ENCODE data around the gene MPP2.
"Not testable (repeated sequence)": the region's sequence is repeated elsewhere in the genome, so short reads cannot be mapped to it uniquely, and the experiment has no call there.

Gene MPP2

DNA sequence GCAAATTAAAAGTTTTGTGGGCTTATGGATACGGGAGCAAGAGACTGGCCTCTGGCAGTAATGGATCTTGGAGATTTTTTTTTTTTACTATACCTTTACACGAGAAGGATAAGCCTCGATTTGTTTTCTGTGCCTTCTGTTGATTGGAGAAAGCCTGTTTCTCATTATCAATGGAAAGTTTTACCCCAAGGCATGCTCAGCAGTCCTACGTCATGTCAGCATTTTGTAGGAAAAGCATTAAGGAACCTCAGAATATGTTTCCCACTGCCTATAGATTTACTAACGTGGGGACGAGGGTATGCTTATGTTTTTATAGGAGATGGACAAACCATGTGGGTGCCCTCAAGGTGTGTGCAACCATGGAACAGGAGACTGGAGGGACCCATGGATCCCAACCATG is 33.5 kb downstream of the MPP2 start:
- DNase-seq = no peak

DNA sequence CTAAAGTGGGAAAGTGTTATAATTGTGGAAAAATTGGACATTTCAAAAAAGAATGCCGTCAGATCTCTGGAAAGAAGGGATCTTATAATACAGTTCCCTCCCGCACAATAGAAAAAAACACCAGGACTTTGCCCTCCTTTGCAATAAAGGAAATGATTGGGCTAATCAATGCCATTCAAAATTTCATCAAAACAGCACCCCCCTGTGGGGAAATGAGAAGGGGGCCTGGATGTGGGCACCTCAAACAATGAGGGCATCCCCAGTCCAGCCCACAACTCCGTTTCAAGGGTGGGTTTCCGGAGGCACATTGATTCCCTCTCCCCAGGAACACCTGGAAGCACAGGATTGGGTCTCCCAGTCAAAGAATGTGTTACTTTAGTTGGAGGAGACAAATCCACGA is 34.2 kb downstream of the MPP2 start:
- no peak for DNase-seq

DNA sequence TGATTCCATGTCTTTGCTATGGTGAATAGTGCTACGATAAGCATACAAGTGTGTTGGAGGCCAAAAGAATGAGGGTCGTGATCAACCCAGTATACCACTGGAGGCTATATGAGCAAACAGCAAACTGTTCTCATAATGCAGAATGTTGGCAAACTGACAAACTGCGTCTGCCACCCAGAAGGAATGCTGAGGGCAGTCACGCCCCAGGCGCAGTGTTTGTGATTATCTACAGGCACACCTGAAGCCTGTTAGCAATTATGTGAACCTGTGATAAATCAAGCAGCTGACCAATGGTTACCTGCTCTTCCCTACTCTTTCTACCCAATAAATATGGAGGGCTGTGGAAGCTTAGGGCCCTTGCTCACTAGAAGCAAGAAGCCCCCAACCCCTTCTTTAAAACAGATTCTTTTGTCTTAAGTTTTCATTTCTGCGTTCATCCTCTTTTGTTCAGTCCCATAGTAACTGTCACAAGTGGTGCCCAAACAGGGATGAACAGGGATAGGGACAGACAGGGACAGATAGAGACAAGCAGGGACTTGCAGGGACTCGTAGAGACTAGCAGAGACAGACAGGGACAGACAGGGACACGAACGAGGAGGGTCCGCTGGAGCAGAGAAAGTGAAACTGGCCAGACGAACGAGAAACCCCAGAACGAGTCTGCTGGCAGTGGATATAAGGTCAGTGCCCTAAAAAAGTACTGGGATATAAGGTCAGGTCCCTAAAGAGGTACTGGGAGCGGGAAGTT is 35.2 kb downstream of the MPP2 start:
- DNase-seq = no peak

DNA sequence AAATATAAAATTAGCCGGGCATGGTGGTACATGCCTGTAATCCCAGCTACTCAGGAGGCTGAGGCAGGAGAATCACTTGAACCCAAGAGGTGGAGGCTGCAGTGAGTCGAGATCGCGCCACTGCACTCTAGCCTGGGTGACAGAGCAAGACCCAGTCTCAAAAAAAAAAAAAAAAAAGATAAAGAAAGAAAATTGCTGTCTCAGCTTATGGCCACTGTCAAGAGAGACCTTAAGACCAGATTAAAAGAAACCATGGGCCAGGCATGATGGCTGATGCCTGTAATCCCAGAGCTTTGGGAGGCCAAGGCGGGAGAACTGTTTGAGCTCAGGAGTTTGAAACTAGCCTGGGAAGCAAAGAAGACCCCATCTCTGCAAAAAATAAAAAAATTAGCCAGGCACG is 38.3 kb downstream of the MPP2 start:
- not testable (repeated sequence) for DNase-seq

DNA sequence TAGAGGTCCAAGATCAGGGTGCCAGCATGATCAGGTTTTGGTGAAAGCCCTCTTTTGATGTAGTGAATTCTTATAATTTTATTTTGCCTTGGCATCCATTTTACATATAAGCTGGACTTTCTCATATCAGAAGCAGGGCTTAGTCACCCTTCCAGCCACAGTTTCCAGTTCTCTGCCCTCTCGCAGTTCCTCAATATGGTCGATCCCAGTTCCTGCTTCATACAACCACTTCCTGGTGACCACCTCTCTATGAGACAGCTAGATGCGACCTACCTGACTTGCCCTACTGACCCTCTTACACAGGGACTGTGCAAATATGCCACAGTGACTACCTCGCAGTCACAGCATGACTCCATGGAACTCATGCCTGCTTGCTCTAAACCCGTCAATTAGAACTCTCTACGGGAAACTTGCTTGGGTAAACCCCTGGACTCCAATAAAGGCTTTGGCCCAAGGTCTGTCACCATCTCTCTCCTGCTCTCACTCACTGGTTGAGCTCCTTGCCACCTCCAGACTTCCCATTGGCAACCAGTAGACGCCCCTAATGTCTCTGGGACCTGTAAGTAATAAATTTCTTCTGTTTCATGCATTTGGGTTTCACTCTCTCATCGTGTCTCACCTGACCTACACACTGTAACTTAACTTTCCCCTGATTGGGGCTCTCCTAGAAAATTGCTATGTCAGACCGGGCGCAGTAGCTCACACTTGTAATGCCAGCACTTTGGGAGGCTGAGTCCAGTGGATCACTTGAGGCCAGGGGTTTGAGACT is 38.9 kb downstream of the MPP2 start:
- no peak for DNase-seq

DNA sequence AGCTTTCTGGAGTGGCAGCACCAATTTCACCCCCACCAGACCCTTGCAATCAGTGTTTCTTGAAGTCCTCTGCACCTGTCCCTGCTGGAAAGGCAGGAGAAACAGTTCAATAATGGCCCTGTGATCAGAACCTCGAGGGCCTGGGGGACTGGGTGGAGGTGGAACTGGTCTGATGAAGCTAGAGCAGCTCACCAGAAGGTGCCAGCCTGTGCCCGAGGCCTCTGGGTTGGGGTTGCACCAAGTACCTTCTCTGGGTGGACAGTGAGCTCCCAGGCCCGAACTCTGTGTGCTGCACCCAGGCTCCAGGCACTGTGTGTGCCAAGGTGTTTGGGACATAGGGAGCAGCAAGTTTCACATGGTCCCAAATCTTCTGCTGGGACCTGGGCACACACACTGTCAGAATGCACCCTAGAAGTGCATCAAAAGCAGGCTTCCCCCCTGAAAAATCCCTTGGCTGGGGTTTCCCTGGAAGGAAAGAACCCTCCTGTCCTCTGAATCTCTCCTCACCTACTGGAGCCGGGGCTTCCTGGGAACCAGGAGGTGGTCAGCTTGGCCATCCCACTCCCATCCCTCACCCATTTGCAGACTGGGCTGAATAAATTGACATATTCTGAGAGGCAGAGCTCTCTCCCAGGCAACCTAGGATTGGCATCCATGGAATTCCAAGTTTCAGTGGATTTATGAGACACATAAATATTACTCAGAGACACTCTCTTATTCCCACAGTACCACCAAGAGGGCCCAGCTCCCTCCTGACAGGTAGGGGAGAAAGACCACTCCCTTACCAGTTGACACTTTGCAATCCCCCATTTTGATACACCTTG is 43.0 kb downstream of the MPP2 start:
- DNase-seq = no peak

DNA sequence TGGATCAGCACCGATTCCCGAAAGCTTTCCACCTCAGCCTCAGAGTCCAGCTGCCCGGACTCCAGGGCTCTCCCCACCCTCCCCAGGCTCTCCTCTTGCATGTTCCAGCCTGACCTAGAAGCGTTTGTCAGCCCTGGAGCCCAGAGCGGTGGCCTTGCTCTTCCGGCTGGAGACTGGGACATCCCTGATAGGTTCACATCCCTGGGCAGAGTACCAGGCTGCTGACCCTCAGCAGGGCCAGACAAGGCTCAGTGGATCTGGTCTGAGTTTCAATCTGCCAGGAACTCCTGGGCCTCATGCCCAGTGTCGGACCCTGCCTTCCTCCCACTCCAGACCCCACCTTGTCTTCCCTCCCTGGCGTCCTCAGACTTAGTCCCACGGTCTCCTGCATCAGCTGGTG is 45.4 kb downstream of the MPP2 start:
- DNase-seq = no peak

DNA sequence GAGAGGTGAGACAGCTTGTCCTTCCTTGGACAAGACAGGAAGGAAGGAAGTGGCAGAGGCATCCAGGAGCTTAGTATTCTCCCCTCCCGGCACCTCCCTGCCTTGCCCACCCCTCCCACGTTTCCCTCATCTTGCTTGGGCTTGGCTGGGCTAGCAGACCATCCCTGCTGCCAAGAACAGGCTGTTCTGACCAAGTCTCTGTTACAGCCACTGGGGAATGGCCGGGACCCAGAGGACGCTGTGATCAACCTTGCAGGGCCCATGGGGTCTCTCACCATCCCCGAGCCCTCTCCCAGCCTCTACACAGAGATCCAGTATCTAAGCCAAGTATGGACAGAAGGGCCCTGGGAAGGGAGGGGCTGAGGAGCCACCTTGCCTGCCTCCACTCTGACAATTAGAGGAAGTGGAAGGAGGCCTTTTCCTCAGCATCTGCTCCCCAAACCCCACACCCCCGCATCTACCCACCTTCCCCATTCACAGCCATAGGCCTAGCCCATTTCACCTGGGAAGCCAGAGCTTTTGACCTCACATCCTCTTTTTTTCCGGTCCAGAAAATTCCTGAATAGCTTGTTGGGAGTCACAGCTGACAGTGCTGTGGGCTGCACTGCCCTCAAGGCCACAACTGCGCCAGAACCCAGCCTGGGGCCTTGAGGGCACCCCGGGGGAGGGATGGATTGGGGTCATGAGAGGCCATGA is 46.3 kb downstream of the MPP2 start:
- DNase-seq = no peak

DNA sequence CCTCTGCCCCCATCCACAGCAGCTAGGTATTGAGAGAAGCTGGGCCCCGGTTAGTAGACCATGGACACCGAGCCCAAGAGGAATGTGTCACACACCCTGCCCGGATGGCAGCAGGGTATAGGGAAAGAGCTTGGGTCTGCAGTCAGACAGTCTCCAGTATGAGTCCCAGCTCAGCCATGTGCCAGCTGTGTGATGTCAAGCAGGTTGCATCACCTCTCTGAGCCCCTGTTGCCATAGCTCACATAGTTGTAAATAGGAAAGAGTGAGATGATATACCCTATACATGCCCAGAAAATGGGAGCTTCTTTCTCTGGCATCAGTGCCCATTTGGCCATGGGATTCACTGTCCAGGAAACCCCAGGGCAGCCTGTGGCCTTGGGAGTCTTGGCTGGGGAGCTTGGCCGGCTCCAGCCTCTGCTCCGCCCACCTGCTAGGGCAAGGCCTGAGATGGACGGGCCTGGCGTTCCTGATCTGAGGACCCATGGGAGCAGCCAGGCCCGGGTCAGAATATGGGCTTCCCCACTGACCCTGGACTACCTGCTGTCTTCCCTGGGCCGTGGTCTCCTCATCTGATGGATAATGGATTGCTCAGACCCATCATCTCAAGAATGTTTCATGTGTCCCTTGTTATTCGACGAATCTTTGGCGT is 47.1 kb downstream of the MPP2 start:
- DNase-seq = no peak

DNA sequence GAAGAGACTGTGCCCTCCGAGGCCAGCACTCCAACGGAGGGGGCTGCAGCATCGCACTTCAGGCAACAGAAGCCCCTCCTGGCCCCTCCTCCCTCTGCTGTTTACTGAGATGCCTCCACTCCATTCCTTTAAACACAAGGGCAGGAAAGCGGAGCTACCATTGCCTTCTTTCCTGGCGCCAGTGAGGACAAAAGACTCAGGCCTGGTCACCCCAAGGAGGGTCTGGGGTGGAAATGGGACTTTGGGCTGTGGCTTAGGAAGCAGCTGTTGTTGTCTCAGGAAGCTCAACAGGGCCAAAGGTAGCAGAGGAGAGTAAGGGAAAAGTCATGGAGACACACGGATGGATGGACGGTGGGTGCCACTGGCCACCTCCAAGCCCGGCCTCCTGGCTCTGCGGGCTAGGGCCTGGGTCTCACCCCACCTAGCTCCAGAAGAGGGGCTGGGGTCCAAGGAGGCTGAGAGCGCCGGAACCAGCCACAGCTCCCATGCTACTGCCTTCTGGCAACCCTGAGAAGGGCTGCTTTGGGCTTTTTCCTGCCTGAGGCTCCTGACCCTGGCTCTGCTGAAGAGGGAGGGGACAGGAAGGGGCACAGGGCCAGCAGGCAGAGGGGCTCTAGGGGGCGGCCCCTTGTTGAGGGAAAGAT is 49.3 kb downstream of the MPP2 start:
- DNase-seq = no peak

DNA sequence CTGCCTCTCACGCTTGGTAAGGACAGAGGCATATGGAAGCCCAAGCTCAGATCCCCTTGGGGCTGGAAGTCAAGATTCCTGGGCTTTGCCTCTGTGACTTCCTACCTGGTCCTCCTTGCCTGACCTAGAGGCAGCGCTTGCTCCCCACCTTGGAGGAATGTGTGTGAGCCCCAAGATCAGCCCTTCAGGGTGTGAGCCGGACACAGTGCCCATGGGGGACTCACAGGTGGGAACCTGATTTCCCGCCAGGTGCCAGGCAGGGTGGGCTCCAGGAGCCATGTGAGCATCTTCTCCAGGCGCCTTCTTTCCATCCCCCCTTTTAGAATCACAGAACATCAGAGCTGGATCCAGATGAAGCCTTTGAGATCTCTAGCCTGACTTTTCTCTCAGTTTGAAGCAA is 50.2 kb downstream of the MPP2 start:
- DNase-seq = no peak

DNA sequence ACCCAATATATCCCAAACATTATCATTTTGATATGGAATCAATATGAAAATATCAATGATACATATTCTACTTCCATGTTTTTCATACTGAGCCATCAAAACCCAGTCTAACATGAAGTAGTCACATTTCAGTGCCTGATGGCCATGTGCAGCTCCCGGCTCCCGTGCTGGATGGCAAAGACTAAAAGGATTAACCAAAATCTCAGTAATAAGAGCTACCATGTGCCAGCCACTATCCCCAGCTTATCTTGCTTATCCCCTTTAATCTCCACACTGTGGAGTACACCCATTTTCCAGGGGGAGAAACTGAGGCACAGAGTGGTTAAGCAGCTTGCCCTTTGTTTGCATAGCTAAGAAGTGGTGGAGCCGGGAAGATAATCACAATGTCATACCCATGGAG is 51.2 kb downstream of the MPP2 start:
- DNase-seq = no peak

DNA sequence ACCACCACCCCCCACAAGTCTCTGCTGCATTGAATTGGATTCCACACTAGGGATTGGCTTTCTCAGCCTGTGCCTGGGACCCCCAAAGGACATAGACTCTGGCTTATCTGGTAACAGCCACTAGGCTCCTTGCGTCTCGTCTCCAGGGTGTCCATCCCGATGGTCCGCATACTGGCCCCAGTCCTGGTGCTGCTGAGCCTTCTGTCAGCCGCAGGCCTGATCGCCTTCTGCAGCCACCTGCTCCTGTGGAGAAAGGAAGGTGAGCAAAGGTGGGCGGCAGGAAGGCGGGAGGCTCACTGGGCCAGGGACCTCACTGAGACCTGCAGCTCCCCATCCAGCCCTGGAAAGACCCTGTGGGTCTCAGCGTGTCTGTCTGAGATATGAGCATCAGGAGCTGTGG is 52.3 kb downstream of the MPP2 start:
- DNase-seq = no peak

DNA sequence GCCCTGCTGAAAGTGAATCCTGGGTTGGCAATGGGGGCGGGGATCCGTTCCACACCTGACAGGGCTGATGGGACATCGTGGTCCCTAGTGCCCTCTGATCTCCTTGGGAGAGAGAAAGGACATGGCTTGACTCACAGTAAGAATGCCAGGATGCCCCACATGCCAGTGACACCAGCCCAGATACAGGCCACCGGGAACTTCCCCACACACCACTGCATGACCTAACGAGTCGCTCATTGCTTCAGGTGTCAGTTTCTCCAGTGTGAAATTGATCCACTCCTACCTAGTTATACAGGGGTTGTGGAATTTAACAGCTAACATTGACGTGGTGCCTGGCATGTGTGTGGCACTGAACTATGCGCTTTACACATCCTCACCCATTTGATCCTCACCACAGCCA is 52.8 kb downstream of the MPP2 start:
- DNase-seq = no peak

DNA sequence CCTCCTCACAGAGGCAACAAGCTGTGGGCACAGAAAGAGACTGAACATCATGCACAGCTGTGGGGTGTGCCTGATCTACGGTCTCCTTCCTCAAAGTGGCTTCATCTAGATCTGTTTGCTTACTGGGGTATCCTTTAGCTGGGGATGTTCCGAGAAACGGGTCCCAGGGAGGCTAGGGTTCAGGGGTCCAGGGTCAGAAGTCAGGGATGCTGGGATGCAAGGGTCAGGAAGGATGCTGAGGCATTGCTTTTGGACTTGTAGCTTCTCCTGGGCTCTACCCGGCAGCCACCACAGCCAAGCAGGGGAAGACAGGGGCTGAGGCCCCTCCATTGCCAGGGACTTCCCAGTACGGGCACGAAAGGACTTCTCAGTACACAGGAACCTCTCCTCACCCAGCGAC is 53.8 kb downstream of the MPP2 start:
- DNase-seq = no peak

DNA sequence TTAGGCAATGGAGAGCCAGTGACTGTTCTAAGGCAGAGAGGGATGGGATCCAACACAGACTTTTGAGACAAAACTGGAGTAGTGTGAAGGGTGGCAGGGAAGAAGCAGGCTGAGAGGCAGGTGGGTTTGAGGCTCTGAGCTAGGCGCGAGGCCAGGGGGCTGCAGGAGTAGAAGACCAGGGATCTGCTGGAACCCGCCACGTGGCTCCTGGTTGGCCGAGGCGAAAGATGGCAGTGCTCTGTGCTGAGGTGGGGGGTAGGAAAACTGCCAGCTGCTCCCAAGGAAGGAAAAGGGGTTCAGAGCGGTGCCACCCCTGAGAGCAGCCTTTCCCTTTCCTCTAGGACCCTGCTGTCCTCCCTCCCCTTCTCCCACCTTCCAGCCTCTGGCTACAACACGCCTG is 54.8 kb downstream of the MPP2 start:
- no peak for DNase-seq

DNA sequence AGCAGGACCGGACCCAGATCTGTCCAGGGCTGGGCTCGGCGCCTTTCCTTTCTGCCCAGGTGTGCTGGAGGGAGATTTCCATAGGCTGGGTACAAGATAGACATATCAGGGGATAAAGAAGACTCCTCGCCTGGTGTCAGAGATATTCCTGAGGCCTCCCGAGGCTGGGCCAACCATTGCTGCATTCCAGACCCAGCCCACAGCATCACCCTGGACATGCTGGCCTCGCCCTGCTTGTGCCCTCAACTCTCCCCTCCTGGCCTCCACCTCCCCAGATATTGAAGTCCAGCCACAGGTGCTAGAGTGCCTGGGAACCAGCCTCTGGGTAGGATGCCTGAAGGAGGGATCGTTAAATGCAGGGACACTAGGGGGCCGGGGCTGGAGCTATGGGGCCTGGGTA is 58.2 kb downstream of the MPP2 start:
- DNase-seq = no peak

DNA sequence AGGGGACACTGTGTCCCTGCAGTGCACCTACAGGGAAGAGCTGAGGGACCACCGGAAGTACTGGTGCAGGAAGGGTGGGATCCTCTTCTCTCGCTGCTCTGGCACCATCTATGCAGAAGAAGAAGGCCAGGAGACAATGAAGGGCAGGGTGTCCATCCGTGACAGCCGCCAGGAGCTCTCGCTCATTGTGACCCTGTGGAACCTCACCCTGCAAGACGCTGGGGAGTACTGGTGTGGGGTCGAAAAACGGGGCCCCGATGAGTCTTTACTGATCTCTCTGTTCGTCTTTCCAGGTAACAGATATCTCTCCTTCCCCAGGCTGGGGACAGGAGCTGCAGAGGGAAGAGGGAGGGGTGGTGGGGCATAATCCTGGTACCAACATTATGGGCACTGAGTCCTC is 58.7 kb downstream of the MPP2 start:
- DNase-seq = no peak

DNA sequence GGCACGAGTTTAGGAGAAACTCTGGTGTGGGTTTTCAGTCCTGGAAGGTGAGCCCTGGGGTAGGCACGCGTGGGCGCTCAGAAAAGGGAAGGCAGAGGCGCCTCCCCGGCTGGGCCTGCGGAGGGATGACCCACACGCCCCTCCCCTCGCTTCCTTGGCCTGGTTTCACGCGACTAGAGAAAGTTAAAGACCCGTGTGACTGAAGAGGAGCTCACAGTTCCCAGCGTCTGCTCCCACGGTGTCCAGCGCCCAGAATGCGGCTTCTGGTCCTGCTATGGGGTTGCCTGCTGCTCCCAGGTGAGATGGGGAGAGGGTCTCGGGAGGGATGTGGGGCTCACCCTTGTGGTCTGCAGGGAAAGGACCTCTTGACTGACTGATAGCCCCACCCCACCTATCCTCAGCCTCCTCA is 60.4 kb downstream of the MPP2 start, which contains the start of gene CD300LG:
Gene CD300LG, plus strand, starts transcription at position 214 of the 409 bp plus-strand sequence. Its CDS starts 41 bp downstream, at position 255.
- no peak for DNase-seq

DNA sequence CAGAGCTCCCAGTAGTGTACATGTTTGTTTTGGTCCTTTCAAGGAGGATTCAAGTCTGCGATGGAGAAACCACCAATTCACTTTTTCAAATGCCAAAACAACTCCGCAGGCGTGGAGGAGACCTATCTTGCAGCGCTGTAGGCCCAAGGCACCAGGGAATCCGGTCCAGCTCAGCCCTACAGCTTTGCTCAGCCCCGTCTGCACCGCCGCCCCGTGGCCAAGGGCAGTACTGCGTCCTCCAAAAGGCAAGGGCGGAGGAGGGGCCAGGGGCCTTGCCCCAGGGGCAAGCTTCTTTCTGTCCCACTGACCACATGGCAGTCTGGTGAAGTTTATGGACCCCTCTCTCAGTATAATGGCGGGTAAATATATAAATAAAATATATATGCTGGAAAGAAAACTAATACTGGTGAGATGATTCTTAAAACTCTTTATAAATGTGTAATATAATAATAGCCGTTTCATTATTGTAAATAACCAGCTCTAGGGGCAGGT is 61.1 kb downstream of the MPP2 start:
- no peak for DNase-seq

DNA sequence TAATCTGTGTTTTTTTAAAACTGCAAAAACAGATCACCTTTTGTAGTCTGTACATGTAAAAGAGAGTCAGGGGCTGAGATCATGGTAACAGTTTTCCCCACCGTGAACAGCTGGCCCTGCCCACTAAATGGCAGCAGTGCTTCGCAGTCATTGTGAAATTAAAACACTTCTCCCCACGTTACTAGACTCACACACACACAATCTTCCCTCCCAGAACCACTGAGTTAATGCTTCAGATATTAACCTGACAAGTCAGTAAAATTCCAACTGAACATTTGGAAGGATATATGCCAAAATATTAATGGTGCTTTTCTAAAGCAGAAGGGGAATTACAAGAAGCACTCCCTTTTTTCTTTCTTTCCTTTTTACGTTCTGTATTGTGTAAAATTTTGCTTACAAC is 61.6 kb downstream of the MPP2 start:
- no peak for DNase-seq

DNA sequence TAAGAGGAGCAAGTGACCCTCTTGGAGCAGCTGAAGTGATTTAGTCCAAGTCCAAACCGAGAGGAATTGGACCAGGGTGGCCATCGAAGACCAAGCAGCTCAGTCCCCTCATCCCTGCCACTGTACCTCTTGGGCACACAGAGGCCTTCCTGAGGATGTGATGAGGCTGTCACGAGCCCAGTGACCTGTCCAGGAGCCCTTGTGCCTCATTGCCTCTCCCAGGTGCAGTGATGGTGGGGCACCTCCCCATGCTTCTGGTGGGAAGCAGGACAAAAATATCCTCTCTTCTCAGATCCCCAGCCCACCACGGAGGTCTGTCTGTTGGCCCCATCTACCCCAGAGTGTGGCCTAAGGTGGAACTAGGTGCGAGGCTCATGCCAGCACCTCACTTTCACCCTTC is 63.1 kb downstream of the MPP2 start:
- no peak for DNase-seq
